ENCODE results near the gene FUT8.

Gene FUT8

DNA sequence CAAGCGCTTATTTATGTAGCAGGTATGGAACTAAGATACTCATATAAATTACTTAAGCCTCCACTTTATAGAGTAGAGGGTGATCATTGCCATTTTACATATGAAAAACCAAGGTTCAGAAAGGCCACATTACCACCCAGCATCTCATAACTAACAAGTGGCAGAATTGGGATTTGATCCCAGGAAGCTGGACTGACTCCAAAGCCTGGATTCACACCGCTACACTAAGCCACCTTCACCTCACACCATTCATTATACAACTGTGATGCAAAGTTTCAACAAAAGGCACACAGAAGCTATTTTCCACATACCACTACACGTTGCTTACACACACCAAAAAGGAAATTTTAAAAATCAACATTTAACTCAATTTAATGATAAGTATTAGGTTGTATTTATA lies 370.6 kb downstream of the FUT8 start:
- no peak for DNase-seq

DNA sequence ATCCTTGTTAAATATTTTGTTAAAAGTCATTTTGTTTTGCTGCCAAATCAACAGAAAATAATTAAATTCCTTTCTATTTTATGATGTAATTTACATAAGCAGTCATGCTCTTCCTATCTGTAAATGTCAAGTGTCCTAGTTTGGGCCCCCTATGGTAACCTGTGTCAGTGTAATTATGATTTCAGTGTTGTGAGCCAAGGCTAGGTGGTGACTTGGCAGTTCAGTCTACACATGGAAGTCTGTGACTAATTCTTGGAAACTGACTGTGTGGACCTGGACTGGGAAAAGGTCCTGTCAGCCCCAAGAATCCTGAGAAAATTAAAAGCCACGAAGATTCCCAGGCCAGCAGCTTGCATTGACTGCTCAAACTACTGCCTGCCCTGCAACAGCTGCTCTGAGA lies 371.0 kb downstream of the FUT8 start:
- DNase-seq, result no peak

DNA sequence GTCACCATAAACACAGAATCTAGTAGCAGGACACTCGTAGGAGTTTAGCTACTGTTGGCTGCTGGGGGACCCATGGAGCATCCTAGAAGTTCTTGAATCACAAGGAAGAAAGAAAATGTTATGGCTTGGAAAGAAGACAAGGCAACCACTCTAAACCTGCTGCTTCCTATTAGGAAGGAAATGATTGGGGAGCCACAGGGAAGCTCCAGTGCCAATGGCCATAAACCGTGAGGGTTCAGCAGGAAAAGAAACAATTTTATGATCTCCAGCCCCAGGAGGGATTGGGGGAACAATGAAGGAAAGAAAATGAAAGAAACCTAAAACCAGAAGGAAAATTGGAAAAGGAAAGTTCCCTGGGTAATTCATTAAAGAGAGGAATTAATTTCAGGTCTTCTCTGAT lies 372.0 kb downstream of the FUT8 start:
- DNase-seq, result no peak

DNA sequence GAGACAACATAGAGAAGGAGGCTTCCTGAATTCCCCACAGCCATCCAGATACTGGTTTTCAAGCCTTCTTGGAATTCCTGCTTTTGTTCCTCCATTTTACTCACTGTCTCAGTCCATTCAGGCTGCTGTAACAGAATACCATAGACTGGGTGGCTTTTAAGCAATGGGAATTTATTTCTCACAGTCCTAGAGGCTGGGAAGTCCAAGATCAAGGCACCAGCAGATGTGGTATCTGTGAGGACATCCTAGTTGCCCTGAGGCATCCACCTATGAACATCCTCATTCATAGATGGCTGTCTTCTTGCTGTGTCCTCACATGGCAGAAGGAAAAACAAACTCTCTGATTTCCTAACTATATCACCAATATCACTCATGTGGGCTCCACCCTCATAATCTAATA lies 374.9 kb downstream of the FUT8 start:
- DNase-seq, result no peak

DNA sequence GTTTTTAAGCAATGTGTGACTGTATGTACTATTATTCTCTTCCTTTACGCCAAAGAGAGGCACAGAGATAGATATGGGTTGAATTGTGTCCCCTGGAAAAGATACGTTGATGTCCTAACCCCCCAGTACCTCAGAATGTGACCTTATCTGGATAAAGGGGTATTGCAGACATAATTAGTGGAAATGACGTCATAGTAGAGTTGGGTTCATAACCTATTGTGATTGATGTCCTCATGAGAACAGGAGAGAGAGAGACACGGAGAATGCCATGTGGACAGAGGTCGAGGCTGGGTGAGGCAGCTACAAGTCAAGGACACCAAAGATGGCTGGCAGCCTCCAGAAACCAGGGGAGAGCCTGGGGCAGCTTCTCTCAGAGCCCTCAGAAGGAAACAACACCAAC lies 376.3 kb downstream of the FUT8 start:
- no peak for DNase-seq

DNA sequence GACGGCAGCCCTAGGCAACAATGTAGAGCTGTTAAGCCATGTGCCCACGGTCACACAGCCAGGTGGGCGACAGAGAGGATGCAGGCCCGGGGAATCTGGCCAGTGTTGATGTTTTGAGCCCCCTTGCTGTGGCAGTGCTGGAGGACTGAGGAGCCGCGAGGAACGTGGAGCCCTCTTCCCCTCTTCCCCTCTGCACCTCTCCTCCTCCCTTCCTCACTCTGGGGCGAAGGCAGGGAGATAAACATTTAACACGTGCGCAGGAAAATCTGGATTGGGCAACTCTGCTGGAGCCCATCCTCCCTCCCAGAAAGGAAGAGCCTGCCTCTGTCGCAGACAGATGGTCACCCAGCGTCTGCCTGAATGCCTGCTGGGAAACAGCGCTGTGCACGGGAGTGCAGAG lies 376.8 kb downstream of the FUT8 start:
- DNase-seq, result no peak

DNA sequence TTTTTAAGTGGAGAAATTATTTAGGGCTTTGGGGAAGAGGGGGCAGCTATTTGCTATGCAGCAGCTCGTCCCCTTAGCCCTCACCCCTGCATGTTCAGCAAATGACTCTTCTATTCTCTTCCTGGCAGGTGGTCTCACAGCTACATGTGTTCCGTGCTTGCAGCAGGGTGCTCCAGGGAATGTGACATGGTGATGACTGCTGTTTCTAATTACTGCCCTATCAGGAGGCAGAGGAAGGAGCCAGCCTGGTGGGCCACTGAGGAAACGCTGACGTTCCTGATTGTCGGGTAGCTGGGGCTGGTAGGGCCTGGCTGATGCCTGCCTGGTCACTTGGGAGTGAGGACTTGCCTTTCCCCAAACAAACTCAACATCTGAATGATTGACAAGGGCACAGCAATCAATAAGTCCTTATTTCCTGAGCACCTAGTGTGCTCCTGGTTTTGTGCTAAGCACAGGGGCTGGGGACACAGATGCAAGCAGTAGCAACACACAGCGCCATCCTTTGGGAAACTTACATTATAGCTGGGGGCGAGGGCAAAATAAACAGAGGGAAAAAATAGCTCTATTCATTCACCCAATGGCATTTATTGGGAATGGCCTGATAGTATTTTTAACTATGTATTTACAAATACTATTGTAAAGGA lies 377.8 kb downstream of the FUT8 start:
- DNase-seq, result no peak

DNA sequence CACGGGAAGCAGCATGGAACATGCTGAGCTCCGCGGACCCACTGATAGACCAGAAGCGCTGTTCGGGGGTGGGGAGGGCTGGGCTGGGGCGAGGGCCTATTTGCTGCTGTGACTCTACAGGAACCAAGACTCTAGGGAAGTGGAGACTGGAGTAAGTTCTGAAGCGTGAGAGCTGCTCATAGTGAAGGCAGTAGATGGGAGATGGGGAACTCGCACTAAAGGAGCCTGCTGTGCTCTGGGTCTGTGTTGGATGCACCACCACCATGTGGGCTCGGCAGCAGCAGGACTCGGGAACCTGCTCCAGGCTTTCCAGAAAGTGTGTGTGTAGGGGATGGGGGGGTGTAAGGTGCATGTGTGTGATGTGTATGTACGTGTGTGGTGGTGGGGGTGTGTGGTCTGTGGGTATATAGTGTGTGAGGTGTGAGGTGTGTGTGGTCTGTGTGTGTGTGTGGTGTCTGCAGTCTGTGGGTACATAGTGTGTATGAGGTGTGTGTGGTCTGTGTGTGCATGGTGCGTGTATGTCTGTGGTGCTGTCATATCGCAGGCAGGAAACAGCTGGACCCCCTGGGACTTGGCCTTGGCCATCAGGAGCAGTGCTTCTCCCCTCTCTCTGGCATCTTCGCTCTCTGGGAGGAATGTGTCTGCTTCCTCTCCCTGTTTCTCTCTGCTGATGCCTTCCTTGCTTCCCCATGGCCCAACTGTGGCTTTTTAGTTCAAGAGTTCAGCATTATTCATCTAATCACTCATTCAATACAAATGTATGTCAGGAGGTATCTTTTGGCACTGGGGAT lies 378.9 kb downstream of the FUT8 start:
- DNase-seq, result no peak

DNA sequence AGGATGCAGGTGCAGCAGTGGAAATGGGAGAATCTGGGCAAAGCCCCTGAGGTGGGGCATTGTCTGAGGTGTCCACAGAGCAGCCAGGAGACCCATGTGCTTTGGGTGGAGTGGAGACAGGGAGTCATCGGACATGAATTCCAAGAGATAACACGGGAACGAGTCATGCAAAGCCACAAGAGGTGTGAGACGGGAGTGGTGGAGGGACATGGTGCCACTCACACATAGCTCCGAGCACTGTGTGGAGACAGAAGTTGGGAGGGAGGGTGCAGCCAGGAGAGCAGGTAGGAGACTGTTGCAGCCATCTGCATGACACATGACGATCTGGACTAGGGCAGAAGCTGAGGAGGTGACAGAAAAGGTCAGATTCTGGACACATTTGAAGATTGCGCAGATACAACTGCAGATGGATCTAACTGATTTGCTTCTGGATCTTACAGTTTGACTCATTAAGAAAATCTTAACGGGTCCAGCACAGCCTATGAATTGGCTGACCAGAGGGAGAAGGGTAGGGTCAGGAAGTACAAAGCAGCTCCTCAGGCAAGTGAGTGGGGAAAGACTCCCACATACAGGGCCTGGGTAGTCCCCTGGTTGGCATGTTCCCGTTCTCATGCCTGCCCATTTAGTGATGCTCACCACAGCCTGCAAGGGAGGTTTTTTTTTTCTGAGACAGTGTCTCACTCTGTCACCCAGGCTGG lies 379.8 kb downstream of the FUT8 start:
- DNase-seq, result no peak

Data from NCI-H187 (cell line).